Stromal cell of bone marrow (primary cell): ENCODE results near the gene CRTC1.
A peak's percentile ranks its signal among the peaks of the same experiment; 100 is the strongest.

Experiments used
- DNase-seq: peaks from one replicate; pipeline ENCODE4 v3.0.0-alpha.2; 2012; ENCODE audit warnings: low read depth

CRTC1 gene

DNA sequence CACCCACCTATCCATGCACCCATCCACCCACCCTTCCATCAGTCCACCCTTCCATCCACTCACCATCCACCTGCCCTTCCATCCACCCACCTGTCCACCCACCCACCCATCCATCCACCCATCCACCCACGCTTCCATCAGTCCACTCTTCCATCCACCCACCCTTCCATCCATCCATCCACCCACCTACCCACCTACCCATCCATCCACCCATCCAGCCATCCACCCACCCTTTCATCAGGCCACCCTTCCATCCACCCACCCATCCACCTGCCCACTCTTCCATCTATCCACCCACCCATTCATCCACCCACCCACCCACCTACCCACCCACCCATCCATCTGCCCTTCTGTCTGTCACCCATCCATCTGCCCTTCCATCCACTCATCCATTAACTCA lies 29.6 kb upstream of the CRTC1 start:
- no peak for DNase-seq

DNA sequence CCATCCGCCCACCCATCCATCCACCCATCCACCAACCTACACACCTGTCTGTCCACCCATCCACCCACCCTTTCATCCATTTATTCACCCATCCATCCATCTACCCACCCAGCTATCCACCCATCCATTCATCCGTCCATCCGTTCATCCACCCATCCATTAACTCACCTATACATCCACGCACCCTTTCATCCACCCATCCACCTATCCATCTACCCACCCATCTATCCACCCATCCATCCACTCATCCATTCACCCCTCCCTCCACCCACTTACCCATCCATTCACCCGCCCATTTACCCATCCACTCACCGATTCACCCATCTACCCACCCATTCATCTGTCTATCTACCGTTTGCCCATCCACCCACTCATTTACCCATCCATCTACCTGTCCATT lies 29.0 kb upstream of the CRTC1 start:
- no peak for DNase-seq

DNA sequence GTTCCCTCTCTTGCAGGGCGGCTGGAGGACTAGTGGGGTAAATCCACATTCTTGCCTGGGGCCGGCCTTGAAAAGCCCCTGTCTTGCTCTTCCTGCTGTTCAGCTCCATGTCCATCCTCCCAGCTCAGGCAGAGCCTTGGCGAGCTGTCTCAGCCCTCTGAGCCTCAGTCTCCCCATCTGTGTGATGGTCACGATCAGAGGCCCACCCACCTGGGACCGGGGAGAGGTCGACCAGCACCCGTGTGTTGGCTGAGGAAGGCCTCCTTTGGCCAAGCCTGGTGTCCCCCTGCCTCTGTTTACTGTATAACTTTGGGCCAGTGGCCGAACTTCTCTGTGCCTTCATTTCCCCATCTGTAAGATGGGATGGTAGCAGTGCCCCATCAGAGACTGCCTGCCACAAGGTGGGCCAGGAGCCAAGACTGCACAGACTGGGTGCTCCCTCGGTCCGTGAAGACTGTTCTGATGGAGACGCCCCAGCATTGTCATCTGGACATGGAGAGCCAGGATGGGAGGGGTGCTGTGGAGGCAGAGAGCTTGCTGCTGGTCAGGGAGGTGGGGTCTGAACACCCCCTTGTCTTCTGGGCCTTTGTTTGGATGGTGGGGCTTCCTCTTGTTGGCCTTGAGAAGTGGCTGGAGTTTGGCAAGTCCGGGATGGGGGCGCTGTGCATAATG lies 28.2 kb upstream of the CRTC1 start:
- DNase-seq = no peak

DNA sequence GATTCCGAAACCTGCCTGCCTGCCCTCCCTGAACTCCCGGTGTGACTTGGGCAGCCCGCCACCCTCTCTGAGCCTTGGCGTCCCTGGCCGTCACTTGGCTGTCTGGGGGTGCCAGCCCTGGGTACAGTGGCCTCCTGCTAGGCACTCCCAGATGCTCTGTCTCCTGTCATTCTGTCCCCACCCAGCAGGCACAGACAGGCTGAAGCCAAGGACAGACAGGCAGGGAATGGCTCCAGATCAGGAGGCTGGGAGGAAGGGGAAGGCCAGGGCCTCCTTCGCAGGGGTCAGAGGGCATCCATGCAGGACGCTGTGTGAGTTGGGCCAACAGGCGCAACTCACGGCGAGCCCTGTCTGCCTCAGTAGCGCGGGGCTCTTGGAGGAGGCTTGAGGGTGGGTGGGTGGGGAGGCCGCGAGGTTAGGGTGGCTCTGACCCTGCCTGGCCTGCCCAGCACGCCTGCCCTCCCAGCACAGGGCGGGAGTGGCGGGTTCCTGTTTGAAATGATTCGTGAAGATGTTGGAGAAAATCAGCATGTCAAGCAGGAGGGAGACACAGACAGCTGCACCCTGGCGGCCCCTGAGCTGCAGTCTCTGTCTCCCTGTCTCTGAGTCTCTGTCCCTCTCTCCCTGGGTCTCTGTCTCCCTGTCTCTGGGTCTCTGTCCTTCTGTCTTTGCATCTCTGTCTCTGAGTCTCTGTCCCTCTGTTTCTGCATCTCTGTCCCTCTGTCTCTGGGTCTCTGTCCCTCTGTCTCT lies 27.0 kb upstream of the CRTC1 start:
- no peak for DNase-seq

DNA sequence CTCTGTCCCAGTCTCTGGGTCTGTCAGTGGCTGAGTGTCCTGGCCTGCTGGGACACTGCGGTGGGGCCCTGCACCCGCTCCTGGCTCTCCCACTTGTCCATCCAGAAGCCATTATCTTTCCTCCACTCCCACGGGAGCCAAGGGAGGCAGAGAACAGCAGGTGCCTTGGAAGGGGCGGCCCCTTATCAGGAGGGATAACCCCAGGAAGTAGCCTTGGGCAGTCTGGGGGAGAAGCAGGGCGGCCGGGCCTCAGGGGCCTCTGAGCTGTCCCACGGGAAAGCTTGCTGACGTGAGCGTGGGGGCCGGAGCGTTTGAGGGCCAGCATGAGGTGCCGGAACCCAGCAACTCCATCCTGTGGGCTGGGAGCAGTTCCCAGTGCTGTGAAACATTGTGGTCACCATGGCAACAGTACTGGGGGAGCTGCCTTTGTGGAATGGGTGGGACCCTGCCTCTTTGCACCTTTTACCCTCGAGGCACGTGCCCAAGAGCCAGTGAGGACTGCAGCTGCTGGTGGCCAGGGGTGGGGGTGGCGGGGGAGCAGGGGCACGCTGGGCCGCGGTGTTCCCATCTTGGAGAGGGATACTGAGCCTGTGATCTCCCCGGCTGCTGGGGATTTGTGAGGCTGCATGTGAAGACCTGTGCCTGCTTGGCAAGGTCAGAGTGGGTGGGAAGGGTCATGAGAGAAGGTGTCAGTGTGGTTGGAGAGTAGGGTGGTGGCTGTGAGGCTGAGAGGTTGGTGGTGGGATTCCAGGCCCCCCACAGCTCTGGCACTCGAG lies 25.7 kb upstream of the CRTC1 start:
- peak; percentile 56 for DNase-seq

DNA sequence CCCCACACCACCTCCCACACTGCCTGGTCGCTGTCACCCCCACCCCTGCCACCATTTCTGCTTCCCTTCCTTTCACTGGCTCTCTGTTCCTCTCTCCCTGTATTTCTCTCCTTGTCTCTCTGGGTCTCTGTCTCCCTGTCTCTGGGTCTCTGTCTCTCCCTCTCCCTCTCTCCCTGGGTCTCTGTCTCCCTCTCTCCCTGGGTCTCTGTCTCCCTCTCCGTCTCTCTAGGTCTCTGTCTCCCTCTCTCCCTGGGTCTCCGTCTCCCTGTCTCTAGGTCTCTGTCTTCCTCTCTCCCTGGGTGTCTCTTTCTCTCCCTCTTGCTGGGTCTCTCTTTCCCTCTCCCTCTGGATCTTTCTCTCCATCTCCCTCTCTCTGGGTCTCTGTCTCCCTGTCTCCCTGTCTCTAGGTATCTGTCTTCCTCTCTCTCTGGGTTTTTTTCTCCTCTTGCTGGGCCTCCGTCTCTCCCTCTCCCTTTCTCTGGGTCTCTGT lies 25.1 kb upstream of the CRTC1 start:
- DNase-seq = no peak

DNA sequence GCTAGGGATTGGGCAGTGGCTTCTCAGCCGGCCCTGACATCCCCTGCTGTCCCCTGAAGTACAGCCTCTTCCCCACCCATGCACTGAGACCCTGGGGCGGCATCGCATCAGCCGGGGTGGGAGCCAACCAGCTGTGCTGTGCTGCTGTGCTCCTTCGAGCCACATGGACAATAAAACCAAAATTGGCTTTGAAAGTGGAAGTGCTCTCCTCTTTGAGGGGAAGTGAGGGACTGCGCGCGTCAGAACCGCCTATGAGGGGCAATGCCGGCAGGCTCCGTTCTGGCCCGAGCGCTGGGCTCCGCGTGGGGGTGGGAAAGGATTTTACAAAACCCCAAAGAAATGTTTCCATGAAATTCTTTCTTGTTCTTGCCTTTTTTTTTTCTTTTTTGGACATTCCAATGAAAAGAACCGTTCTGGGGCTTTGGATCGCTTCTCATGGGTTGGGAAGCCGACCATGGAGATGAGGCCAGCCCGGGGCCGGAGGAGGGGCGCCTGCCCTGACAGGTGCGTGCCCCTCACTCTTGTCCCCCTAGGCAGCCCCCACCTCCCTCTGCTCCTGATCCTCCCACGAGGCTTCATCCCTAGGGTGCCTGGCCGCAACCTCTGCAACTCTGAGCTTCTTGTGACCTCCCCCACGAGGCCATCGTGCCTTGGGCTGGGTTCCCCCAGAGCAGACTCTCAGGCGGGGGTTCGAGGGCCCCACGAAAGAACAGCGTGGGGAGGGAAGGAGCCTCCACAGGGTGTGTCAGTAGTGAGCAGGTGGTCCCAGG lies 24.0 kb upstream of the CRTC1 start:
- DNase-seq = peak; percentile 26

DNA sequence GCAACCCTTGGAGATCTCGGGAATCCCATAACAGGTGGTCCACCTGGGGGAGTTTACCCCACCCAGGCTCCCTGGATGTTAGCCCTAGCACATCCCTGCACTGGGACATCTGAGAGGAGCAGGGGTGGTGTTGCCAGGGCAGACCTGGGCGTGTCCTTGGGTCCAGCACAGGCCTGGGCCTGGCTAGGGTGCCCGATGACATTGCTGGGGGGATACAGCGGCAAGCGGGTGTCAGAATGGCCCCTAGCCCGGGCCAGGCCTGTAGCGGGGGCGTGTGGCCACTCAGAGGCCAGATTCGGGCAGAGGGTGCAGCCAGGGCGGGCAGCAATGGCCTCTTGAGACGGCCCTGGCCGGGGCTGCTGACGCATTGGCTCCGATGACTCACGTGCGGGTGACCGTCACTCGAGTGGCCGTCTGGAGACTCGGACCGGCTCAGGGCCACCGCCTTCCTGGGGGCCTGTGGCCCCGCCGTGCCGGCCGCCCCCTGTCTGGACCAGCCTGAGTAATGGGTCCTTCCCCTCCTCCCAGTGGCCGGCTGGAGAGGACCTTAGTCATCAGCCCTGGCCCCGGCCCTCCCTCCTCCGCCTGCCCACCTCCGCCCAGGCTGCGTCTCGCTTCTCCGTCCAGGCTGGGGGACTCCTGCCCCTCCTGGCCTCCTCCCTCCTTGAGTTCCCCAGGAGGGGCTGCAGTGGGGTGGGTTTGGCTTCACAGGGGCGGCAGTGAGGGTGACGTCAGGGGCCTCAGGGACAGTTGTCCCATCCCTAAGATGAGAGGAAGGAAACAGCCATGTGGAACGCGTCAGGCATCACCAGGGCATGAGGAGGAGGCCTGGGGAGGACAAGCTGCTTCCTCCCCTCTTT lies 23.2 kb upstream of the CRTC1 start:
- DNase-seq = peak; percentile 38

DNA sequence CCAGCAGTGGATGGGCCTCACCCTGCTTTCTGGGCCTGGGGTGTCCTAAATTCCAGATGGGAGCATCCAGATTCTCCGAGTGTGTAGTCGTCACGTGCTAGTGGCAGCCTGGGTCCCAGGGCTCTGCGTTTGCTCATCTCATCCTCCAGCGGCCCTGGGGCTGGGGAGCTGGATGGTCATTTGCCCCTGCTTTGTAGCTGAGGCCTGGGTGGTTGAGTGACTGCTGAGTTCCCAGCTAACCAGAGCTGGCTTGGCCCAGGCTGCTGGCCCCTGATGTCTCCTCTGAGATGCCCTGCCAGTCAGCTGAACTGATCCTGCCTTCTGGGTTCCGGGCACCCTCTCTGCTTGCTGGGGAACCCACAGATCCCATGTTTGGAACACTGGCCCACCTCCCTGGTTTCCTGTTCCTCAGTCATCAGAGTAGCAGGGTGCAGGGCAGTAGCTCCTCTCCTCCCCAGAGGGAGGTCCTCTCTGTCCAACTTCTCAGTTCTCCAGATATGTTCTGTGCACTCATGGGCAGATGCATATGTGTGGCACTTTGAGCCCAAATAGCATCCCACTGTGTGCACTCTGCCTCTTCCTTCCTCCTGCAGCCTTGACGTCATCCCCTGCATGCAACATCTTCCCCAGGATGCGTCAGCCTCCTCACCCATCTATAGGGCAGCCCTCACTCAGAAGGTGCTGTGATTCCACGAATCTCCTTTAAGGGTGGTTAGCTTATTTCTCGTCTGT lies 22.4 kb upstream of the CRTC1 start:
- no peak for DNase-seq

DNA sequence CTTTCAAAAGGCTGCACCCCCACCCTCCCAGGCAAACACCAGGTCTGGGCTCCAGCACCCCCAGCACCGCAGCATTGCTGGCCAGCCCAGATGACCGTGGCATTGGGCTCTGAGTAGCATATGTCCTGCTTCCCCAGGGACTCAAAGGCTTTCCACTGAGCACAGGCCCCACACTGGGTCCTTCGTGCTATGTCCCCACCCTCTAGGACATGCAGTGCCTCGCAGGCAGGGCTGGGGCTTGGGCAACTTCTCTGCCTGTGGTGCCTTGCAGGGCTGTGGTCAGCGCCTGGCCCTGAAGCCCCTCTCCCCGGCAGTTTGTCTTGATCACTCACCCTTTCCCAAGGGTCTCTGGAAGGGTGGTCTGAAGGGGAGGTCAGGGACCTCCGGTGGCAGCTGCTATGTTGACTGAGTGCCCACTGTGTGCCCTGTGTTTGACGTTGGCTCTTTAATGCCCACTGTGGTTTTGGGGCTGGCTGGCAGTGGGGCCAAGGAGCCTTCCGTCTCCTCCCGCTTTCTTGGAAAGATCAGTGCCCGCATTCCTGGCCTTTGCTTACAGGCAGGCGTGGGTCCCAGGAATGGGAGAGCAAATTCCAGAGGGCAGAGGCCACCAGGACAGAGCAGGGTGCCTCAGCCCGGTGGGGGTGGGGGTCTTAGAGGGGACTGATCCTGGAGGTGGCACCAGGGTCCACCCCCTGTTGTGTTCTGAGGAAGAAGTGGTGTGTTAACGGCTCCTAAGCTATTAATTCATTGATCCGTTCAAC lies 20.3 kb upstream of the CRTC1 start:
- no peak for DNase-seq

DNA sequence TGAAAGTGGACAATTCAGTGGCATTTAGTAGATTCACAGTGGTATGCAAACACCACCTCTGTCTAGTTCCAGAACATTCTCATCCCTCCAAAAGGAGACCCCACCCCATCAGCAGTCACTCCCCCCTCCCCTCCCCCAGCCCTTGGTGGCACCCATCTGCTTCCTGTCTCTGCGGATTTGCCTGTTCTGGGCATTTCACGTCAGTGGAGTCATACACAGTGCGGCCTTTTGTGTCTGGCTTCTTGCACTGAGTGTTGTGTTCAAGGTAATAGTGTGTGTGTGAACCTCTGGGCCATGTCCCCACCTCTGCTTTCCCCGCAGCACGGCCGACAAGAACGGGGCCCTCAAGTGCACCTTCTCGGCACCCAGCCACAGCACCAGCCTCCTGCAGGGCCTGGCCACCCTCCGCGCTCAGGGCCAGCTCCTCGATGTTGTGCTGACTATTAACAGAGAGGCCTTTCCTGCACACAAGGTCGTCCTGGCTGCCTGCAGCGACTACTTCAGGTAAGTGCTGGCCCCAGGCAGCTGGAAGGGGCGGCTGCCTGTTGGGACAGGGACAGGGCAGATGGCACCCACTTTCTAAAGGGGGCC lies 19.4 kb upstream of the CRTC1 start:
- DNase-seq = no peak

DNA sequence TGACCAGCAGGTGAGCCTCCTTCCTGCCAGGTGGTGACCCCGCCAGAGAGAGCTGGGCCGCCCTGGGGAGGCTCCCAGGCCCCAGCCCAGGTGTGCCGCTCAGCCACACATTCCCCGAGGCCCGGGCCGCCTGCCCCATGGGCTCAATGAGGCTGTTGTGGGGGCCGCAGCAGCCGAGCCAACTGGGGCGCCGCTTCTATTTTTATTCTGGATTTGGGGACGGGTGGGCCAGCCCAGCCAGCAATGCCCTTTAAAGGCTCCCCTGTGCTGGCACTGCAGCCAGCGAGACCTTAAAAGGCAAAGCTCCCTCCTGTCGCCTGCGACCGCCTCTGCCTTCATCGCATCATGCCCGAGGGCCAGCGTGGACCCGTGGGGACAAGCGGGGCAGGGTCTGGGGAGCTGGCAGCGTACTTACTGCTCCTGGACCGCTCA lies 17.7 kb upstream of the CRTC1 start:
- DNase-seq = no peak

DNA sequence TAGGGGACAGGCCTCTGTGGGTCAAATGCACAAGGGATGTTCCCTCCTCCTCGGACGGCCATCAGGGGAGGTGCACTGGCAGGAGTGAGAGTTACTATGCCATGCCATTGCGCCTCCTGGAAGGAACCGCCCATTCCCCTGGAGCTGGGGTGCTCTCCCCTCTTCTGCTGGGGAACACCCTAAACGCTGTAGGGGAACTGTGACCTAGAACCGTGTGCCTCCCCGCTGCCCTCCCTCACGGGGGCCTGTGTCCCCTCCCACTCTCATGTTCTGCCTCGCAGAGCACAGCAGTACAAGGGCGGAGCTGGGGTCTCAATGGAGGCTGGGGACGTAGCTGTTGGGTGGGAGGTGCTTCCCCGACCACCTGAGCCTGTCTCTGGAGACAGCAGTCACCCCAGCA lies 17.2 kb upstream of the CRTC1 start:
- no peak for DNase-seq

DNA sequence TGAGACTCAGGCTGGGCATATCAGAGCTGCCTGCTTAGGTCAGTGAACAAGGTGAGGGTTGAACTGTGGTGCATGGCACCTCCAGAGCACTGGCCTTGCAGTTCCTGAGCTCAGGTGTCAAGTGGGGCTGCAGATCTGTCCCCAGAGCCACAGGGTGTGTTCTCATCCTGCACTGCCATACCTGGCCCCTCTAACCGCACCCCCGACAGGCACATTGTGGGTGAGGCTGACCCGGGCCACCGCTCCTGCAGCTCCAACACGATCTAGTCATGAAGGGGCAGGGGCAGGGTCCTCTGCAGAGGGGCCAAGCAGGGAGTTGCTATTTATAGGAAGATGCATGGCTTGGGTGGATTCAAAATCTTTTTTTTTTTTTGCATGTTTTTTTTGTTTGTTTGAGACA lies 16.7 kb upstream of the CRTC1 start:
- DNase-seq = no peak

DNA sequence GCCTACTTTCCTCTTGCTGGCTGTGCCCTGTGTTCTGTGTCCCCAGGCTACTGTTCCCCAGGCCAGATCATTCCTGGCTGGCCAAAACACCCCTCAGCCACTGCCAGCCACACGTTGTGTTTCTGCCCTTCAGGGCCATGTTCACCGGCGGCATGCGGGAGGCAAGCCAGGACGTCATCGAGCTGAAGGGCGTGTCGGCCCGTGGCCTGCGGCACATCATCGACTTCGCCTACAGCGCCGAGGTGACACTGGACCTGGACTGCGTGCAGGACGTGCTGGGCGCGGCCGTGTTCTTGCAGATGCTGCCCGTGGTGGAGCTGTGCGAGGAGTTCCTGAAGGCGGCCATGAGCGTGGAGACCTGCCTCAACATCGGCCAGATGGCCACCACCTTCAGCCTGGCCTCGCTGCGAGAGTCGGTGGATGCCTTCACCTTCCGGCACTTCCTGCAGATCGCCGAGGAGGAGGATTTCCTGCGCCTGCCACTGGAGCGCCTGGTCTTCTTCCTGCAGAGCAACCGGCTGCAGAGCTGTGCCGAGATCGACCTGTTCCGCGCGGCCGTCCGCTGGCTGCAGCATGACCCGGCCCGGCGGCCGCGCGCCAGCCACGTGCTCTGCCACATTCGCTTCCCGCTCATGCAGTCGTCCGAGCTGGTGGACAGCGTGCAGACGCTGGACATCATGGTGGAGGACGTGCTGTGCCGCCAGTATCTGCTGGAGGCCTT lies 15.8 kb upstream of the CRTC1 start:
- no peak for DNase-seq

DNA sequence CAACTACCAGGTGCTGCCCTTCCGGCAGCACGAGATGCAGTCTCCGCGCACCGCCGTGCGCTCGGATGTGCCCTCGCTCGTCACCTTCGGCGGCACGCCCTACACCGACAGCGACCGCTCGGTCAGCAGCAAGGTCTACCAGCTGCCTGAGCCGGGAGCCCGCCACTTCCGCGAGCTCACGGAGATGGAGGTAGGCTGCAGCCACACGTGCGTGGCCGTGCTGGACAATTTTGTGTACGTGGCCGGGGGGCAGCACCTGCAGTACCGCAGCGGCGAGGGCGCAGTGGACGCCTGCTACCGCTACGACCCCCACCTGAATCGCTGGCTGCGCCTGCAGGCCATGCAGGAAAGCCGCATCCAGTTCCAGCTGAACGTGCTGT lies 15.2 kb upstream of the CRTC1 start:
- no peak for DNase-seq

DNA sequence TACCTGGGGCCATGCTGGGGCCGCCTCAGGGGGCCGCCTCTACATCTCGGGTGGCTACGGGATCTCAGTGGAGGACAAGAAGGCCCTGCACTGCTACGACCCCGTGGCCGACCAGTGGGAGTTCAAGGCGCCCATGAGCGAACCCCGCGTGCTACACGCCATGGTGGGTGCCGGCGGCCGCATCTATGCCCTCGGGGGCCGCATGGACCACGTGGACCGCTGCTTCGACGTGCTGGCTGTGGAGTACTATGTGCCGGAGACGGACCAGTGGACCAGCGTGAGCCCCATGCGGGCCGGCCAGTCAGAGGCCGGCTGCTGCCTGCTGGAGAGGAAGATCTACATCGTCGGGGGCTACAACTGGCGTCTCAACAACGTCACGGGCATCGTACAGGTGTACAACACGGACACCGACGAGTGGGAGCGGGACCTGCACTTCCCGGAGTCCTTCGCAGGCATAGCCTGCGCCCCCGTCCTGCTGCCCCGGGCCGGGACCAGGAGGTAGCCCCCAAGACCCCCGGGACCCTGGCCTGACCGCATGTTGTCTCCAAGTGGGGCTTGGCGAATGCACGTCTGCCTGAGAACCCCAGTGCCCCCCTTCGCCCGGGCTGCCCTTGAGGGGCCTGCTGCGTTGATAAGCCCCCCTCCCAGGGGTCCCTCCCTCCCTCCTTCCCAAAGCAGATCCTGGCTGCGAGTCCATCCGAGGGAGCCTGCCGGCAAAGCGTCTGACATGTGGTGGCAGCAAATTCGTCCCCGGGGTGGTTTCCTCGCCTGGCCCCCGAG lies 14.5 kb upstream of the CRTC1 start:
- DNase-seq = no peak

DNA sequence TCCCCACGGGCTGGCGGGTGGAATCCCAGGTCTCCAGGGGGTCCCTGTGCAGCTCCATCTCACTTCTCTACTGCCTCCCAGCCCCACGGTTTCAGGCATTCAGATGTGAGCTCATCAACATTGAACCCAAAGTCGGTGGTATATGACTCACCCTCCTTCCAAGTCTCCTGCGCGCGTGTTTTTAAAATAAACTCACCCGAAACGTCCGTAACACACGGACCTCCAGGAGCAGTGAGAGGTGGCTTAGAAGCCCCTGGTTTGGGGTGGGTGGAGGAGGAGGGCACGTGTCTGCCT lies 14.0 kb upstream of the CRTC1 start:
- no peak for DNase-seq
